A673 (cell line): ENCODE data around the gene WNT16. TPM values are rescaled to one million over a fixed set of nuclear protein-coding genes. Genes with fewer than 3 reads are reported as not detected.
"Not testable (repeated sequence)": the region's sequence is repeated elsewhere in the genome, so short reads cannot be mapped to it uniquely, and the experiment has no call there.

Experiments
- BruUV-seq: library from RNA; stranded (reverse); fragments of 400-500 nt; replicated peaks from 2 replicates; lab custom pipeline; 2021; lab: Mats Ljungman, UMichigan
- CTCF ChIA-PET: fragments of 300-600 bp; sonication (Branson Sonifier 250); formaldehyde crosslinking; loops from one replicate; lab custom pipeline; 2022; ENCODE audit warnings: antibody characterized with exemption; lab: Charles Lee
- POLR2A ChIA-PET: fragments of 300-600 bp; sonication (Branson Sonifier 250); formaldehyde crosslinking; loops from one replicate; lab custom pipeline; 2022; ENCODE audit warnings: antibody characterized with exemption; ENCODE audit not compliant: low non-redundant PET; lab: Charles Lee
- DNase-seq: peaks from one replicate; pipeline ENCODE4 v3.0.0-alpha.2; 2015; ENCODE audit warnings: low spot score
- H3K27ac ChIP-seq: fragments of 200-600 bp; sonication (generic); 2 replicates; pipeline ENCODE4 v1.5.1; 2016; ENCODE audit warnings: mixed run types, low read depth, mild to moderate bottlenecking, mixed read lengths, antibody characterized with exemption, low read length; ENCODE audit not compliant: poor library complexity, severe bottlenecking
- H3K27me3 ChIP-seq: fragments of 200-600 bp; sonication (generic); replicated peaks from 2 replicates; pipeline ENCODE4 v1.6.1; 2017; ENCODE audit warnings: mixed run types, low read depth, mild to moderate bottlenecking, mixed read lengths, antibody characterized with exemption, low read length; ENCODE audit not compliant: insufficient read depth, poor library complexity
- H3K36me3 ChIP-seq: fragments of 200-600 bp; sonication (generic); 2 replicates; pipeline ENCODE4 v1.6.1; 2016; ENCODE audit warnings: mixed run types, mild to moderate bottlenecking, mixed read lengths, antibody characterized with exemption, low read length; ENCODE audit not compliant: insufficient read depth, poor library complexity, severe bottlenecking
- H3K4me1 ChIP-seq: fragments of 200-600 bp; sonication (generic); 2 replicates; pipeline ENCODE4 v1.6.1; 2017; ENCODE audit warnings: mixed run types, mild to moderate bottlenecking, mixed read lengths, antibody characterized with exemption, low read length; ENCODE audit not compliant: insufficient read depth, poor library complexity, severe bottlenecking
- H3K4me3 ChIP-seq: fragments of 200-600 bp; sonication (generic); 2 replicates; pipeline ENCODE4 v1.5.1; 2016; ENCODE audit warnings: low read depth, mixed run types, mild to moderate bottlenecking, mixed read lengths, low read length; ENCODE audit not compliant: poor library complexity, severe bottlenecking
- H3K9me3 ChIP-seq: fragments of 200-600 bp; sonication (generic); 2 replicates; pipeline ENCODE4 v1.6.1; 2016; ENCODE audit warnings: mixed run types, low read depth, mild to moderate bottlenecking, mixed read lengths, antibody characterized with exemption, low read length; ENCODE audit not compliant: poor library complexity, severe bottlenecking
- EZH2 ChIP-seq: fragments of 200-600 bp; sonication (generic); IDR thresholded peaks from 2 replicates; pipeline ENCODE4 v1.6.1; 2017; ENCODE audit warnings: borderline replicate concordance, low read depth, mild to moderate bottlenecking, mixed read lengths, antibody characterized with exemption, low read length; ENCODE audit not compliant: poor library complexity, severe bottlenecking
- intact Hi-C: fragments of 100-400 bp; cut with micrococcal nuclease; formaldehyde crosslinking; loops from one replicate; pipeline ENCODE4 v1.10.0; 2022; ENCODE audit not compliant: unreplicated experiment
- total RNA-seq: library from RNA; stranded (reverse); gene quantifications from 2 replicates; pipeline ENCODE4 v1.2.3, GENCODE V29; 2021
- TF ChIP-seq, protein P1 (sequence below): fragments of 300-800, 200-600 bp; sonication (generic); conservative IDR thresholded peaks from 2 replicates; pipeline ENCODE4 v1.5.1; 2017; ENCODE audit warnings: low read depth, mild to moderate bottlenecking, antibody characterized with exemption, low read length, moderate library complexity, mixed read lengths

WNT16 gene
- total RNA-seq, 1 experiment from 2014 or later = not detected

DNA sequence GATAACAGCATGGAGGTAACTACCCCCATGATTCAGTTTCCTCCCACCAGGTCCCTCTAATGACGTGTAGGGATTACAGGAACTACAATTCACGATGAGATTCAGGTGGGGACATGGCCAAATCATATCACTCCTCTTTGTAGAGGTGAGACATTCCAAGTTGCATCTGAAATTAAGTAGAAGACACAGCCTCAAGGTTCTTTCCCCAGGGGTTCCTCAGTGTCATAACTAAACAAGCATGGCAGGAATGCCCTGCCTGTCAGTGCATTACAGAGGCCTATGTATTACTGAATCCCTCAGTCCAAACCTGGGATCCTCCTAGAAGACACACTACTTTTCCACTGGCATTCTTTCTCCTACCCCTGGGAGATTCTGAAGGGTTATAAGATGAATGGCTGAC lies 42.6 kb upstream of the WNT16 start:
- BruUV-seq = no TSS peak
- no peak overlapping the region for H3K4me3 ChIP-seq
- H3K9me3 ChIP-seq = no peaks in the 10 kb centered on the region
- POLR2A ChIA-PET = no interaction called here
- H3K27me3 ChIP-seq = no peaks in the 10 kb centered on the region
- H3K4me1 ChIP-seq = no peaks in the 10 kb centered on the region
- CTCF ChIA-PET = no interaction called here
- H3K36me3 ChIP-seq = no peaks in the 10 kb centered on the region
- no peak for TF ChIP-seq EZH2
- TF ChIP-seq, protein P1, sequence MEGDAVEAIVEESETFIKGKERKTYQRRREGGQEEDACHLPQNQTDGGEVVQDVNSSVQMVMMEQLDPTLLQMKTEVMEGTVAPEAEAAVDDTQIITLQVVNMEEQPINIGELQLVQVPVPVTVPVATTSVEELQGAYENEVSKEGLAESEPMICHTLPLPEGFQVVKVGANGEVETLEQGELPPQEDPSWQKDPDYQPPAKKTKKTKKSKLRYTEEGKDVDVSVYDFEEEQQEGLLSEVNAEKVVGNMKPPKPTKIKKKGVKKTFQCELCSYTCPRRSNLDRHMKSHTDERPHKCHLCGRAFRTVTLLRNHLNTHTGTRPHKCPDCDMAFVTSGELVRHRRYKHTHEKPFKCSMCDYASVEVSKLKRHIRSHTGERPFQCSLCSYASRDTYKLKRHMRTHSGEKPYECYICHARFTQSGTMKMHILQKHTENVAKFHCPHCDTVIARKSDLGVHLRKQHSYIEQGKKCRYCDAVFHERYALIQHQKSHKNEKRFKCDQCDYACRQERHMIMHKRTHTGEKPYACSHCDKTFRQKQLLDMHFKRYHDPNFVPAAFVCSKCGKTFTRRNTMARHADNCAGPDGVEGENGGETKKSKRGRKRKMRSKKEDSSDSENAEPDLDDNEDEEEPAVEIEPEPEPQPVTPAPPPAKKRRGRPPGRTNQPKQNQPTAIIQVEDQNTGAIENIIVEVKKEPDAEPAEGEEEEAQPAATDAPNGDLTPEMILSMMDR = no peak
- no peak overlapping the region for H3K27ac ChIP-seq
- intact Hi-C loops = no loop called here
- DNase-seq = no peak

DNA sequence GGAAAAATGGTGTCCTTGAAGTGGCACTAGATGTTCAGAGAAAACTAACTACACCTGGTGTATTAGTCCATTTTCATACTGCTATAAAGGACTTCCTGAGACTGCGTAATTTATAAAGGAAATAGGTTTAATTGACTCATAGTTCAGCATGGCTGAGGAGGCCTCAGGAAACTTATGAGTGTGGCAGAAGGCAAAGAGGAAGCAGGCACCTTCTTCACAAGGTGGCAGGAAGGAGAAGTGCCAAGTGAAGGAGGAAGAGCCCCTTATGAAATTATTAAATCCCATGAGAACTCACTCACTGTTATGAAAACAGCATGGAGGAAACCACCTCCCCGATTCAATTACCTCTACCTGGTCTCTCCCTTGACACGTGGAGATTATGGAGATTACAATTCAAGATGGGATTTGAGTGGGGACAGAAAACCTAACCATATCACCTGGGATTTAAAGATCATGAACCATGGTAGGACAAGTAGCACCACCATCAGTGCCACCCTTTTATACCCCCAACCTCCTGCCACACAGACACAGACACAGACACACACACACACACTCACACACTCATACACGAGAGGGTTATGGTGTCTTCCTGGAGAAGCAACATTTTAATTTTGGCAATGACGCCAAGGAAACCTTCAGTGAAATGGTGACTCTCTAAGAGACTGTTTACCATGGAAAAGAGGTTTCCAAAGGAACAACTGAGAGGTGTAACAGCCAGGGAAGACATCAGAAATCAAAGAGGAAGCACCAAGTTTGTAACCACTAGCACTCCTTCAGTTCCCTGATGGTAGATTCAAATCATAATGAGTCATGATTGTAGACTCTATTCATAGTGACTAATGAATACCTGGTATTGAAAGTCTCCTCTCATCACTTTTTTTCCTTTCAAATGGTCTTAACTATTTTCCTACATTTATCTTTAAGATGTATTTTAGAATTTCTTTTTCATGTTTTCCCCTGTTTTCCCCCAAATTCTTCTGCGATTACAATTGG lies 41.8 kb upstream of the WNT16 start:
- Histone ChIP-seq H3K36me3 (no peaks in the 10 kb centered on the region), H3K9me3 (no peaks in the 10 kb centered on the region), H3K27me3 (no peaks in the 10 kb centered on the region), H3K4me1 (no peaks in the 10 kb centered on the region), H3K4me3 (no peak overlapping the region), H3K27ac (no peak overlapping the region)
- ChIA-PET POLR2A (no interaction called here), CTCF (no interaction called here)
- BruUV-seq = no TSS peak
- no peak for TF ChIP-seq EZH2
- TF ChIP-seq, protein P1 = no peak
- intact Hi-C loops = no loop called here
- no peak for DNase-seq

DNA sequence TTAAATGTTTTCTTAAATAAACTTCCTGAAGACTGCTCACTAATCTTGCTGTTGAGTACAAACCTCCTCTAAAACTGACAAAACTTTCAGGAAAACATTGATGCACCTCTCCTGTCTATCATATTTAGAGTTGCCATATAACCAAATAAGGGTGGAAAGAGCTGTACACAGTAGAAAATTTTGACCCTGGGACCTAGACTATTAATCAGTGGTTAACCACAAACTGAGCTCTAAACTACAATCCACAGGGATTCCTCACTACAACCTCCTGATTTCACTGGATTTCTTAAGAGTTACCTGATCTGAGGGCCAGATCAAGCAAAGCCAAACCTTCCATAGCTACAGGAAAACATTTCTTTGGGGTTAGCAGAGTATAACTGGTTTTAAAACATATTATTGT lies 39.9 kb upstream of the WNT16 start:
- TF ChIP-seq, protein P1 = no peak
- no peak for TF ChIP-seq EZH2
- Histone ChIP-seq H3K36me3 (no peaks in the 10 kb centered on the region), H3K9me3 (no peaks in the 10 kb centered on the region), H3K4me1 (no peaks in the 10 kb centered on the region), H3K4me3 (no peak overlapping the region), H3K27me3 (no peaks in the 10 kb centered on the region), H3K27ac (no peak overlapping the region)
- ChIA-PET CTCF (no interaction called here), POLR2A (no interaction called here)
- no TSS peak for BruUV-seq
- intact Hi-C loops = no loop called here
- DNase-seq = no peak

DNA sequence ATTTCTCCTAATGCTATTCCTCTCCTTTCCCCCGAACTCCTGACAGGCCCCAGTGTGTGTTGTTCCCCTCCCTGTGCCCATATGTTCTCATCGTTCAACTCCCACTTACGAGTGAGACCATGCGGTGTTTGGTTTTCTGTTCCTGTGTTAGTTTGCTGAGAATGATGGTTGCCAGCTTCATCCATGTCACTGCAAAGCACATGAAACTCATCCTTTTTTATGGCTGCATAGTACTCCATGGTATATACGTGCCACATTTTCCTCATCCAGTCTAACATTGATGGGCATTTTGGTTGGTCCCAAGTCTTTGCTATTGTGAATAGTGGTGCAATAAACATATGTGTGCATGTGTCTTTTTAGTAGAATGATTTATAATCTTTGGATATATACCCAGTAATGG lies 38.9 kb upstream of the WNT16 start:
- POLR2A ChIA-PET, H3K9me3 ChIP-seq, intact Hi-C loops, H3K4me1 ChIP-seq, DNase-seq, BruUV-seq, H3K27me3 ChIP-seq, H3K4me3 ChIP-seq, CTCF ChIA-PET, H3K36me3 ChIP-seq, H3K27ac ChIP-seq: not testable (repeated sequence)
